GM21717 (cell line): ENCODE data around the gene TRIM46.
"Not testable (repeated sequence)": the region's sequence is repeated elsewhere in the genome, so short reads cannot be mapped to it uniquely, and the experiment has no call there.

Experiments
- ATAC-seq: cut with Tn5 transposase; IDR thresholded peaks from one replicate; pipeline ENCODE4 v1.9.1; 2021; ENCODE audit warnings: mild to moderate bottlenecking, moderate library complexity; ENCODE audit not compliant: unreplicated experiment

Gene TRIM46

GRCh38 chr1:155136748-155137147 is 36.9 kb upstream of the TRIM46 start:
- no peak for ATAC-seq

GRCh38 chr1:155137154-155137949 is 36.3 kb upstream of the TRIM46 start:
- no peak for ATAC-seq

GRCh38 chr1:155139895-155140629 is 33.6 kb upstream of the TRIM46 start, which contains the start of gene DPM3:
Gene DPM3, minus strand, starts transcription at chr1:155140531. Its CDS starts 291 bp downstream, at chr1:155140240.
- peak; percentile 50 for ATAC-seq

- no peak for ATAC-seq
Measured at GRCh38 chr1:155140630-155140953, 33.1 kb upstream of the TRIM46 start.

GRCh38 chr1:155141749-155142148 is 31.9 kb upstream of the TRIM46 start:
- no peak for ATAC-seq

- ATAC-seq: no peak
Measured at GRCh38 chr1:155145491-155145890, 28.2 kb upstream of the TRIM46 start.

GRCh38 chr1:155155996-155156643 is 17.5 kb upstream of the TRIM46 start:
- ATAC-seq: not testable (repeated sequence)

GRCh38 chr1:155158991-155159390 is 14.7 kb upstream of the TRIM46 start:
- no peak for ATAC-seq

- no peak for ATAC-seq
Measured at GRCh38 chr1:155160128-155160527, 13.5 kb upstream of the TRIM46 start.

GRCh38 chr1:155162631-155163030 is 11.0 kb upstream of the TRIM46 start:
- ATAC-seq: not testable (repeated sequence)

GRCh38 chr1:155163785-155164184 is 9.9 kb upstream of the TRIM46 start:
- ATAC-seq: not testable (repeated sequence)

- not testable (repeated sequence) for ATAC-seq
Measured at GRCh38 chr1:155164625-155165024, 9.0 kb upstream of the TRIM46 start.

- no peak for ATAC-seq
Measured at GRCh38 chr1:155166051-155166470, 7.6 kb upstream of the TRIM46 start.

- ATAC-seq: no peak
Measured at GRCh38 chr1:155166471-155167165, 7.0 kb upstream of the TRIM46 start.

- peak; percentile 45 for ATAC-seq
Measured at GRCh38 chr1:155167166-155168104, 6.2 kb upstream of the TRIM46 start.

GRCh38 chr1:155168105-155168445 is 5.6 kb upstream of the TRIM46 start:
- ATAC-seq: not testable (repeated sequence)

- no peak for ATAC-seq
Measured at GRCh38 chr1:155168456-155169210, 5.0 kb upstream of the TRIM46 start.

GRCh38 chr1:155169541-155169940 is 4.1 kb upstream of the TRIM46 start:
- ATAC-seq: no peak

GRCh38 chr1:155170101-155170785 is 3.4 kb upstream of the TRIM46 start:
- no peak for ATAC-seq
